CD8-positive, alpha-beta memory T cell (primary cell): ENCODE results near the gene GLCE. TPM values are rescaled to one million over a fixed set of nuclear protein-coding genes. Genes with fewer than 3 reads are reported as not detected.
A peak's percentile ranks its signal among the peaks of the same experiment; 100 is the strongest.
"Not testable (repeated sequence)": the region's sequence is repeated elsewhere in the genome, so short reads cannot be mapped to it uniquely, and the experiment has no call there.

Experiments used
- CTCF ChIA-PET: fragments of 350-600 bp; sonication (Branson Sonifier 250); formaldehyde crosslinking; loops from one replicate; lab custom pipeline; 2021; ENCODE audit warnings: antibody characterized with exemption; lab: Charles Lee
- POLR2A ChIA-PET: fragments of 350-600 bp; sonication (Branson Sonifier 250); formaldehyde crosslinking; loops from one replicate; lab custom pipeline; 2021; ENCODE audit warnings: antibody characterized with exemption; lab: Charles Lee
- DNase-seq, 5 donors: peaks; one replicate each; pipeline versions ENCODE4 v3.0.0 to v3.0.0-alpha.2; 2020 to 2022; ENCODE audit warnings: mixed read lengths in 1 of 5
- H3K27ac ChIP-seq: one replicate; pipeline ENCODE4 v1.7.0; 2013; ENCODE audit warnings: low read depth, mild to moderate bottlenecking, low read length, moderate library complexity
- H3K27me3 ChIP-seq: 2 replicates; pipeline ENCODE4 v1.7.0; 2013; ENCODE audit warnings: low read length, mild to moderate bottlenecking; ENCODE audit not compliant: insufficient read depth, poor library complexity, severe bottlenecking
- H3K36me3 ChIP-seq: 2 replicates; pipeline ENCODE4 v1.7.0; 2013; ENCODE audit warnings: mild to moderate bottlenecking, low read length, moderate library complexity; ENCODE audit not compliant: insufficient read depth
- H3K4me1 ChIP-seq: 2 replicates; pipeline ENCODE4 v1.7.0; 2013; ENCODE audit warnings: mild to moderate bottlenecking, low read length, moderate library complexity; ENCODE audit not compliant: insufficient read depth
- H3K4me3 ChIP-seq: 2 replicates; pipeline ENCODE4 v1.7.0; 2013; ENCODE audit warnings: mild to moderate bottlenecking, low read length
- H3K9me3 ChIP-seq: 2 replicates; pipeline ENCODE4 v1.7.0; 2013; ENCODE audit warnings: mild to moderate bottlenecking, low read length
- H3K27ac Mint-ChIP-seq, 8 donors: one replicate each; pipeline ENCODE4 v1.8.0; 2020 to 2021; ENCODE audit warnings: mixed read lengths in 8 of 8, mild to moderate bottlenecking in 6 of 8, inconsistent platforms in 3 of 8, moderate library complexity in 3 of 8
- H3K27me3 Mint-ChIP-seq, 2 donors: one replicate each; pipeline ENCODE4 v1.8.0; 2020 to 2021; ENCODE audit warnings: mixed read lengths in 2 of 2, mild to moderate bottlenecking in 1 of 2, moderate library complexity in 1 of 2
- H3K36me3 Mint-ChIP-seq, 3 donors: one replicate each; pipeline ENCODE4 v1.8.0; 2020 to 2021; ENCODE audit warnings: mixed read lengths in 3 of 3, inconsistent platforms in 1 of 3, mild to moderate bottlenecking in 1 of 3
- H3K4me1 Mint-ChIP-seq, 3 donors: one replicate each; pipeline ENCODE4 v1.8.0; 2020 to 2021; ENCODE audit warnings: mixed read lengths in 3 of 3, inconsistent platforms in 1 of 3, mild to moderate bottlenecking in 1 of 3
- H3K4me3 Mint-ChIP-seq, 7 donors: one replicate each; pipeline ENCODE4 v1.8.0; 2020 to 2021; ENCODE audit warnings: mixed read lengths in 7 of 7, mild to moderate bottlenecking in 6 of 7, moderate library complexity in 4 of 7, inconsistent platforms in 2 of 7
- H3K9me3 Mint-ChIP-seq, 5 donors: one replicate each; pipeline ENCODE4 v1.8.0; 2020 to 2022; ENCODE audit warnings: mixed read lengths in 5 of 5, mild to moderate bottlenecking in 3 of 5, moderate library complexity in 2 of 5, inconsistent platforms in 1 of 5
- polyA plus RNA-seq: library from polyadenylated mRNA; unstranded; fragments of 300-500 nt; fragmentation: Illumina TruSeq; gene quantifications from one replicate; pipeline ENCODE4 v1.2.3, GENCODE V29; 2021
- total RNA-seq, 2 experiments: library from RNA; stranded (reverse); gene quantifications; one replicate each; pipeline ENCODE4 v1.2.3, GENCODE V29; 2021

GLCE gene
- total and polyA plus RNA-seq, 3 experiments from 2014 or later = 5.4 to 8.4 (median 5.7) TPM

DNA sequence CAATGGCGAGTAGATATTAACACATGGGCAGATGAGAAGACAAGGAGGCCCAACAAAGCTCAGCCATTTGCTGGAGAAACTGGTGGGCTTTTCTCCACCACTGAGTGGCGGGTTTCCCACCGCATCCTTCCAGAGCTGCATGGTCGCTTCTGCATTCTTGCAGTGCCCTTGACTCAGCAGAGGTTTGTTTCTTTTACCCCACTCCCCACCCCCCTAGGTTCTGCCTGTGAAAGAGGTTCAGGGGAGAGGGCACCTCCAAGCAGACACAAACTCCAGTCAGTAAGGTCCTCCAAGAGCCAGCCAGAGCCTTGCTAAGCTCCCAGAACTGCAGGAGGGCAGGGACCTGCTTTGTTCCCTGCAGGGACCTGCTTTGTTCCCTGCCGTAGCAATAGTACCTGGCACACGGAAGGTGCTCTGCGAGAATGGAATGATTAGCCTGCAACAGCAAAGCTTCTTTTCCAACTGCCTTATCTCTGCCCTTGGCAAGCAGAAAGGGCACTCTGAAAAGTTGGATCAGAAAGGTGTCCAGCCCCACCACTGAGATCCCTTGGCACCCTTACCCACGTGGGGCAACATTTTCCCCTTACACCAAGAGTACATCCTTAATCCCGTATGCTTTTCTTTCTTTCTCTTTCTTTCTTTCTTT lies 139.6 kb downstream of the GLCE start:
- Mint-ChIP-seq H3K9me3 (peaks cover 0 to 2% (median 0%) of the 10 kb centered on the region in 5 donors), H3K27me3 (peaks cover 53 to 59% of the 10 kb centered on the region in 2 donors), H3K36me3 (no peaks in the 10 kb centered on the region), H3K27ac (no peak overlapping the region), H3K4me3 (peak overlapping the region in 3 of 7 donors; percentile 13 to 48 (median 36)), H3K4me1 (peaks cover 3 to 4% (median 4%) of the 10 kb centered on the region in 3 donors)
- peaks cover 28% of the 10 kb centered on the region for H3K27me3 ChIP-seq
- H3K4me1 ChIP-seq = no peaks in the 10 kb centered on the region
- CTCF ChIA-PET = no interaction called here
- H3K4me3 ChIP-seq = no peak overlapping the region
- DNase-seq = no peak
- POLR2A ChIA-PET = no interaction called here
- H3K27ac ChIP-seq = no peak overlapping the region
- H3K9me3 ChIP-seq = no peaks in the 10 kb centered on the region
- no peaks in the 10 kb centered on the region for H3K36me3 ChIP-seq

DNA sequence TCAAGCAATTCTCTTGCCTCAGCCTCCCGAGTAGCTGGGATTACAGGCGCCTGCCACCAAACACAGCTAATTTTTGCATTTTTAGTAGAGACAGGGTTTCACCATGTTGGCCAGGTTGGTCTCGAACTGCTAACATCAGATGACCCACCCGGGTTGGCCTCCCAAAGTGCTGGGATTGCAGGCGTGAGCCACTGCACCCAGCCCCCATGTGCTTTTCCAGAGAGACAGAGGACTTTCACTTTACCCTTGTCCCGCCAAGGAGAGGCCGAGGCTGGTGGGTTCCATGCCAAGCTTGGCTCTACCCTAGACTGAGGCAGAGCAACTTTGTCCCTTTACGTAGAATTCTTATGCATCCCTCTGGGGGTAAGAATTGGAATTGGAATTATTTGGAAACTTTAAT lies 140.7 kb downstream of the GLCE start:
- H3K36me3 ChIP-seq = not testable (repeated sequence)

DNA sequence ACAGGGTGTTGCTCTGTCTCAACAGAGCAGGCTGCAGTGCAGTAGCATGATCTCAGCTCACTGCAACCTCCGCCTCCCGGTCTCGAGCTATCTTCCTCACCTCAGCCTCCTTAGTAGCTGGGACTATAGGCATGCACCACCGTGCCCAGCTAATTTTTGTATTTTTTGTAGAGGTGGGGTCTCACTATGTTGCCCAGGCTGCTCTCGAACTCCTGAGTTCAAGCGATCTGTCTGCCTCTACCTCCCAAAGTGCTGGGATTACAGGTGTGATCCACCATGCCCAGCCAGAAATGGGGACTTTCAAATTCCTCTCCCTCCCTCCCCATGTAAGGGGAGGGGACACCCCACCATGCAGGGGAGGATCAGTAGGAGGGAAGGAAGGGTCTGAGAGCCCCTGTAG lies 141.7 kb downstream of the GLCE start:
- not testable (repeated sequence) for H3K4me1 Mint-ChIP-seq

More for the DNA sequence above, 140.7 kb downstream of the GLCE start:
- H3K27ac ChIP-seq, H3K4me3 ChIP-seq, DNase-seq, H3K9me3 ChIP-seq, H3K27ac Mint-ChIP-seq, H3K9me3 Mint-ChIP-seq, POLR2A ChIA-PET, CTCF ChIA-PET, H3K4me1 ChIP-seq, H3K4me1 Mint-ChIP-seq, H3K36me3 Mint-ChIP-seq: not testable (repeated sequence)
- H3K27me3 ChIP-seq = peaks cover 28% of the 10 kb centered on the region
- Mint-ChIP-seq H3K4me3 (peak overlapping the region in 1 of 7 donors; percentile 18), H3K27me3 (peaks cover 46 to 63% of the 10 kb centered on the region in 2 donors)

GRCh38 chr15:69302929-69303328 lies 142.5 kb downstream of the GLCE start:
- peaks cover 0 to 7% (median 0%) of the 10 kb centered on the region in 3 donors for H3K36me3 Mint-ChIP-seq
- H3K4me3 ChIP-seq = no peak overlapping the region
- H3K4me1 Mint-ChIP-seq = peaks cover under 1 to 4% (median 3%) of the 10 kb centered on the region in 3 donors
- POLR2A ChIA-PET = no interaction called here
- H3K4me3 Mint-ChIP-seq = no peak overlapping the region
- peaks cover 23% of the 10 kb centered on the region for H3K27me3 ChIP-seq
- CTCF ChIA-PET = no interaction called here
- no peaks in the 10 kb centered on the region for H3K9me3 Mint-ChIP-seq
- H3K4me1 ChIP-seq = no peaks in the 10 kb centered on the region
- no peak for DNase-seq
- H3K27me3 Mint-ChIP-seq = peaks cover 44 to 65% of the 10 kb centered on the region in 2 donors
- H3K27ac ChIP-seq = no peak overlapping the region
- no peaks in the 10 kb centered on the region for H3K9me3 ChIP-seq
- H3K27ac Mint-ChIP-seq = peak overlapping the region in 1 of 8 donors; percentile 34
- no peaks in the 10 kb centered on the region for H3K36me3 ChIP-seq

More for the DNA sequence above, 141.7 kb downstream of the GLCE start:
- peaks cover 28% of the 10 kb centered on the region for H3K27me3 ChIP-seq
- H3K9me3 ChIP-seq, H3K4me1 ChIP-seq, H3K27ac Mint-ChIP-seq, CTCF ChIA-PET, H3K4me3 ChIP-seq, DNase-seq, H3K36me3 ChIP-seq, H3K4me3 Mint-ChIP-seq, H3K36me3 Mint-ChIP-seq, H3K27ac ChIP-seq, H3K9me3 Mint-ChIP-seq, POLR2A ChIA-PET: not testable (repeated sequence)
- H3K27me3 Mint-ChIP-seq = peaks cover 49 to 65% of the 10 kb centered on the region in 2 donors

DNA sequence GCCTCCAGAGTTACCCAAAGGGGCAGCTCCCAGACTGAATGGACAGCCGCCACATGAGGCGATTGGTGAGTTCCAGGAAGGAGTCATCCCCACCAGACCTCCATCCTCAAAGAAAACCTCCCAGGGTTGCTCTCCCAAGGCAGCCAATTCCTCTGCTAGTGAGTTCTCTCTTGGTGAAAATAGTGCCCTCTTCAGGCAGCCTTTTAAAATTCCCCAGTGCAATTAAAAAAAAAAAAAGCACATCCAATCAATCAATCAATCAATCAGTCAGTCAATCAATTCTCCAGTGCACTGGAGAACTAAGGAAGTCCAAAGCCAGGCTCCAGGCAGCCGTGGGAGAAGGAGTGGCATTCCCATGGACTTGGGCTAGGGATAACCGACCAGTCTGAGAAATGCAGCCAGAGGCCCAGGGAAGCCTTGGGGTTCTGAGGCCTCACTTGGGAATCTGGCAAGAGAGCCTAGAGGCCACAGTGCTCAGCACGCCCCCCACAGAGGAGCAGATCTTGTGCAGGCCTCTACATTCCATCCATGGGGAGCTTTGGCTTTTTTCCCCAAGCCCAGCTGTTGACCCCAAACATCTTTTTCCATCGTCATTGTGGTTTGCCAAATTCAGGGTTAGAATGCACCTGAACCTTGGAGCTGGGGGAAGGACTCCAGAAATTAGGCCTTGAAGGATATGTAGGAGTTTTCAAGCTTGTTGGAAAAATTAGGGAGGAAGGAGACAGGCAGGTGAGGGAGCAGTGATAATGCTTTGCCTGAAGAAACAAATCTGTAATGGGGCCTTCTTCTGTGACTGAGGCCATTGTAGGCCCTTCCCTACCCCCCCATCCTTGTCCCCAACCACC lies 143.1 kb downstream of the GLCE start:
- H3K27me3 ChIP-seq = peaks cover 19% of the 10 kb centered on the region
- no peak overlapping the region for H3K27ac ChIP-seq
- H3K4me1 ChIP-seq = no peaks in the 10 kb centered on the region
- no peak overlapping the region for H3K27ac Mint-ChIP-seq
- no peaks in the 10 kb centered on the region for H3K36me3 ChIP-seq
- H3K9me3 Mint-ChIP-seq = peaks cover 0 to 2% (median 0%) of the 10 kb centered on the region in 5 donors
- peaks cover 0 to 4% (median 3%) of the 10 kb centered on the region in 3 donors for H3K4me1 Mint-ChIP-seq
- CTCF ChIA-PET = no interaction called here
- H3K36me3 Mint-ChIP-seq = peaks cover 0 to 7% (median 0%) of the 10 kb centered on the region in 3 donors
- no peak for DNase-seq
- POLR2A ChIA-PET = no interaction called here
- no peak overlapping the region for H3K4me3 Mint-ChIP-seq
- no peak overlapping the region for H3K4me3 ChIP-seq
- peaks cover 41 to 65% of the 10 kb centered on the region in 2 donors for H3K27me3 Mint-ChIP-seq
- H3K9me3 ChIP-seq = no peaks in the 10 kb centered on the region

DNA sequence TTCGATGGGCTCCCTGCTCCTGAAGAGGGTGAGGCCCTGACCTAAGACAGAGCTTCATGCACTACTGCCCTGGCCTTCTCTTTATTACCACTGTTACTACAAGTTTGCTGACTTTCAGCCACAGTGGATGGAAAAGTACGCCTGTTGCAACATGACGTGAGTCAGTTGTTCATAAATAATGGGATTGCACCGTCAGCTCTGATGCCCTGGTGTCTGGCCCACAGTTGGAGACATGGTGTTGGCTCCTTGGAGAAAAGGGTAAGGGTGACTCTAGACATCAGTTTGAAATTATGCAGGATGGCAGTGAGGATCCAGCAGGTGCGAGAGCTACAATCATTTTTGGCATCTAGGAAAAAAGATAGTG lies 143.7 kb downstream of the GLCE start:
- H3K27me3 Mint-ChIP-seq = peaks cover 43 to 71% of the 10 kb centered on the region in 2 donors
- Histone ChIP-seq H3K27ac (no peak overlapping the region), H3K36me3 (no peaks in the 10 kb centered on the region), H3K4me3 (no peak overlapping the region), H3K4me1 (no peaks in the 10 kb centered on the region), H3K27me3 (peaks cover 18% of the 10 kb centered on the region), H3K9me3 (no peaks in the 10 kb centered on the region)
- no peak for DNase-seq
- H3K9me3 Mint-ChIP-seq = peaks cover 0 to 2% (median 0%) of the 10 kb centered on the region in 5 donors
- no peak overlapping the region for H3K4me3 Mint-ChIP-seq
- no peak overlapping the region for H3K27ac Mint-ChIP-seq
- H3K36me3 Mint-ChIP-seq = peaks cover 0 to 7% (median 0%) of the 10 kb centered on the region in 3 donors
- ChIA-PET POLR2A (no interaction called here), CTCF (no interaction called here)
- H3K4me1 Mint-ChIP-seq = peaks cover 0 to 4% (median 3%) of the 10 kb centered on the region in 3 donors

DNA sequence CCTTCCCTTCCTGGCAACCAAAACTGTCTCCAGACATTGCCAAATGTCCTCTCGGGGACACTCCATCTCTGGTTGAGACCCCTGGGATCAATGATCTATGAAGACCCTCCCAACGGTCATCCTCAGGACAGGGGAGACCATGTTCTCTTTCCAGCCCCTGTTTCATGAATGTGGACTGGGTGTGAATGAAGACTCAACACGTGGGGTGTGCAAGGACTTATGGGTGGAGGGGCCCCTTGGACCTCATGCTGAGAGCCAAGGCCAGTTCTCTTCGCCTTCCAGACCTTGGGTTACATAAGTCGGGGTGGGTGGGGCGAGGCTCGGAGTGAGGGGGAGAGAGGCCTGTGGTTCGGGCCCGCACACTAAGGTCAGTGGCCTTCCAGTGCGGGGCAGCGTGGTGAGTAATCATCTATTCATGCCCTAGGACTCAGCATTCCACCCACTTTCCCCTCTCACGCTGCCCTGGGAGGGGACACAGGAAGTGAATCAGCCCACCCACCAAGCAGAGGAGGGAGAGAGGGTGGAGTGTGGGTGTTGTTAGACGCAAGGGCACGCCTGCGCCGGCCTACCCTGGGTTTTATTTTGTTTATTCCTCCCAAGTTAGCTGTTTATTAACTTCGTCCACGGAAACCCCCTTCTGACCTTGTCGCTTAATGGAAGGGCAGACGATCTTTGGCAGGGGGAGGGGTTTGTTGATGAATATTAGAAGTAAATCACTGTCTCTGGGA lies 144.9 kb downstream of the GLCE start:
- Histone ChIP-seq H3K9me3 (no peaks in the 10 kb centered on the region), H3K27me3 (peaks cover 9% of the 10 kb centered on the region), H3K27ac (no peak overlapping the region), H3K36me3 (no peaks in the 10 kb centered on the region), H3K4me3 (no peak overlapping the region), H3K4me1 (no peaks in the 10 kb centered on the region)
- ChIA-PET CTCF (no interaction called here), POLR2A (no interaction called here)
- H3K36me3 Mint-ChIP-seq = peaks cover 0 to 7% (median 0%) of the 10 kb centered on the region in 3 donors
- no peaks in the 10 kb centered on the region for H3K4me1 Mint-ChIP-seq
- H3K9me3 Mint-ChIP-seq = peaks cover 0 to 2% (median 0%) of the 10 kb centered on the region in 5 donors
- no peak for DNase-seq
- peaks cover 37 to 69% of the 10 kb centered on the region in 2 donors for H3K27me3 Mint-ChIP-seq
- H3K27ac Mint-ChIP-seq = peak overlapping the region in 1 of 8 donors; percentile 57
- no peak overlapping the region for H3K4me3 Mint-ChIP-seq
